NCI-H345 treated with DMSO at 0.1 percent for 48 hours (cell line): ENCODE results near the gene ZNRF3.
"Not testable (repeated sequence)": the region's sequence is repeated elsewhere in the genome, so short reads cannot be mapped to it uniquely, and the experiment has no call there.

ENCODE experiments used
- DNase-seq: peaks from one replicate; lab custom pipeline; 2025; ENCODE audit not compliant: unreplicated experiment; lab: John Stamatoyannopoulos, UW

The ZNRF3 gene

GRCh38 chr22:29031227-29032011, 148.0 kb downstream of the ZNRF3 start:
- DNase-seq = no peak

- DNase-seq = no peak
Measured at GRCh38 chr22:29032014-29032475, 148.7 kb downstream of the ZNRF3 start.

- DNase-seq = no peak
Measured at GRCh38 chr22:29032584-29032983, 149.2 kb downstream of the ZNRF3 start.

DNA sequence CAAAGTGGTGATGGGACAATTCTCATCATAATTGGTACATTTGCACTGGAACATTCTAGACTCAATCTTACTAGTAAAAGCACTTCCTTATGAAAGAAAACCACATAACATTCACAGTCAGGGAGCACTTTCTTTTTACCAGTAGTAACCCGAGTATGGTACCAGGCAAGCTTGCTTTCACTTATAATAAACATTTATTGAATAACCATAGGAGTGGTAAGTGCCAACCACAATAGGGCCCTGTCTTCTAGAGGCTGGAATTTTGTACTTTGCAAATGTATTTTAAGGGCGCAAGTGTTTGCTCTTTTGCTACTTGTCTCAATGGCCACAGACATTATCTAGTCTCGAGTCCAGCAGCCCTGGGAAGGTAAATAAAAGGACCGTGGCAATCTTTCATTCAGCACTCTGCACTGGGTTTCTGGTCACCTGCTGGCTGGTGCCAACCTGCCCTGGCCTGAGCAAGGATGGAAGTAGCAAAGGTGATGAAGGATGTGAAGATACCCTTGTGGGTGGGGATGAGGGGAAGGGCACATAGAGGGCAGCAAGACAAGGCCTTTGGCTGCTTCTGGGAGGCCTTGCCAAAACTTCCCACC, 154.1 kb downstream of the ZNRF3 start:
- peak; percentile 5 for DNase-seq

GRCh38 chr22:29039148-29039547, 155.8 kb downstream of the ZNRF3 start:
- no peak for DNase-seq

- DNase-seq = not testable (repeated sequence)
Measured at GRCh38 chr22:29039684-29040083, 156.3 kb downstream of the ZNRF3 start.

GRCh38 chr22:29040385-29041275, 157.3 kb downstream of the ZNRF3 start:
- DNase-seq = peak; percentile 32

GRCh38 chr22:29041408-29041807, 158.0 kb downstream of the ZNRF3 start:
- DNase-seq = no peak

- no peak for DNase-seq
Measured at GRCh38 chr22:29043906-29044575, 160.7 kb downstream of the ZNRF3 start.

GRCh38 chr22:29044657-29045176, 161.3 kb downstream of the ZNRF3 start:
- DNase-seq = no peak

DNA sequence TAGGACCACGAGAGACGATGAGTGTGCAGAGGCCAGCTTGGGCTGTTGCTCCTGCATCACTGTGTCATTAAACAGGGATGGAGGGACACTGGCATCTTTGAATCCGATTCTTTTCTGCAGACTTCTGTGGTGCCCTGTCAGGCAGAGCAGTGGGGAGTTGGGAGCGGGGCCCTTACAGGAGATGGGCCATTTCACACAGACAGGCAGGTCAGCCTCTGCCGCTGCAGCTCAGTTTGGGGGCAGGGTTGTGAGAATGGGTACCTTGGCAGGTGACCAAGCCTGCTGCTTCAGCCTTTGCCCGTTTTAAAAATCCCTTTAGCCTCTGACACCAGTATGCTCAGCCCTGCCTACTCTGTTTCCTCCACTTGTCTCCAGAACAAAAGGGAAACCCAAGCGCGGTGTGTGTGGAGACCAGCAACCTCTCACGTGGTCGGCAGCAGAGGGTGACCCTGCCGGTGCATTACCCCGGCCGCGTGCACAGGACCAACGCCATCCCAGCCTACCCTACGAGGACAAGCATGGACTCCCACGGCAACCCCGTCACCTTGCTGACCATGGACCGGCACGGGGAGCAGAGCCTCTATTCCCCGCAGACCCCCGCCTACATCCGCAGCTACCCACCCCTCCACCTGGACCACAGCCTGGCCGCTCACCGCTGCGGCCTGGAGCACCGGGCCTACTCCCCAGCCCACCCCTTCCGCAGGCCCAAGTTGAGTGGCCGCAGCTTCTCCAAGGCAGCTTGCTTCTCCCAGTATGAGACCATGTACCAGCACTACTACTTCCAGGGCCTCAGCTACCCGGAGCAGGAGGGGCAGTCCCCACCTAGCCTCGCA, 165.7 kb downstream of the ZNRF3 start:
- no peak for DNase-seq

GRCh38 chr22:29049655-29050263, 166.4 kb downstream of the ZNRF3 start:
- no peak for DNase-seq

GRCh38 chr22:29050457-29050856, 167.1 kb downstream of the ZNRF3 start:
- DNase-seq = no peak

DNA sequence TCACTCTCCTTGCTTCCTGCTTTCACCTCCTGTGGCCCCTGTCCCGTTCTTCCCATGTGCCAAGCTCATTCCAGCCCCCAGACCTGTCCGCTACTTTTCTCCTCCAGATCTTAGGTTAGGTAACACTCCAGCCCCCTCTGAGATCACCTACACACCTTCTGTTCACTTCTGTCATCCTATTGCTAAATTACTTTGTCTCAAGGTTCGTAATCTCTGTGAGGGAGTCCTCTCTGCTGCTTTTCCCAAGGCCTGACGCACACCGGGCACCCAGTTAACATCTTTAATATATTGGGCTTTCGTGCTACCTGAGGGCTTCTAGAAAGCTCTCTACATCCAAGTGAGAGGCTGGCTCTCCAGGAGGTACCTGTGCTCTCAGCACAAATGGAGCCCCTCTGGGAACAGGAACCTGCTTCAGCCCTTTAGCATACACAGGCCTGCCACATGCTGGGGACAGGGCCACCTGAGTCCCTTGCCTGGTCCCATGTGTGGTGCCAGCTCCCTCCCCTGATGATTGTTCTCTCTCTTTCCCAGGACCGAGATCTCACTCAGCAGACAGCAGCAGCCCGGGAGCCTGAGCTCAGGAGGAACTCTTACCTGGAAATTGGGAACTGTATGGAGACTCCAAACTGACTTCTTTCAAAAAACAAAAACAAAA, 169.8 kb downstream of the ZNRF3 start:
- no peak for DNase-seq

DNA sequence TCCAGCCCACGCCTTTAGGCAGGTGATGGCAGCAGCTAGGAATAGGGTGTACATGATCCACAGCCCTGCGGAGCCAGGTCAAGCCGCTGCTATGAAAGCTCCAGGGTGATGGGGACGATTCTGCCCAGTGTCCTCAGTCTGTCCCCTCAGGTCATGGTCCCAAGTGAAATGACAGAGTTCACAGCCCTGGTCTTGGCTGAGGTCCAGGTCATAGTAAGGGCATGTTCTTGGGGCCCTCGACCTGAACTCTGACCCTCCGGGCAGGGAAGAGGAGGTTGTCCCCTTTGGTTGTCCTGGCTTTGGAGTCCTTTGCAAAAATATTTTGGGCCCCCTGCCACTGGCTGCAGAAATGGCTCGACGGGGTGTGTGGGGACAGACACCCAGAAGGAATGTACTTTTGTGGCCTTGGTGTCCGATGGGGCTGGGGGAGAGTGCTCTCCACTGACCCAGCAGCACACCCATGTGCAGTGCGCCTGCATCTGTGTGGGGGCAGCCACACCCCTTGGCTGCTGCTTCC, 170.9 kb downstream of the ZNRF3 start:
- no peak for DNase-seq

GRCh38 chr22:29055192-29055830, 171.9 kb downstream of the ZNRF3 start:
- no peak for DNase-seq

DNA sequence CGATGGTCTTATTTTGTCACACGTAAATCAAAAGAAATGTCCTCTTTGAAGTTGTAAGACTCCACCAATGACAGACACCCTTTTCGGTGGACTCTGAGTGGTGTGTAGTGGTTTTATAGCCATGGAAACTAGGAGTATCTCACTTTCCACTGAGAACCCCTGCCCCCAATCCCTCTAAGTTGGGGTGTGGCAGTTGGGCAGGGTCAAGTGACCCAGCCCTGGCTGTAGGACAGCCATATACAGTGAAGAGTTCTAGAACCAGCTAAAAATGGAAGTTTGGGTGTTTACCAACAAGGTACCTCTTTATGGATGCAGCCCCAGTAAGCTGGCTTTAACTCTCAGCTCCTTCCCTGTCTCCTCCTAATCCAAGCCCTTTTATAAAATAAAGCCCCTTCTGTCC, 173.1 kb downstream of the ZNRF3 start:
- DNase-seq = no peak

DNA sequence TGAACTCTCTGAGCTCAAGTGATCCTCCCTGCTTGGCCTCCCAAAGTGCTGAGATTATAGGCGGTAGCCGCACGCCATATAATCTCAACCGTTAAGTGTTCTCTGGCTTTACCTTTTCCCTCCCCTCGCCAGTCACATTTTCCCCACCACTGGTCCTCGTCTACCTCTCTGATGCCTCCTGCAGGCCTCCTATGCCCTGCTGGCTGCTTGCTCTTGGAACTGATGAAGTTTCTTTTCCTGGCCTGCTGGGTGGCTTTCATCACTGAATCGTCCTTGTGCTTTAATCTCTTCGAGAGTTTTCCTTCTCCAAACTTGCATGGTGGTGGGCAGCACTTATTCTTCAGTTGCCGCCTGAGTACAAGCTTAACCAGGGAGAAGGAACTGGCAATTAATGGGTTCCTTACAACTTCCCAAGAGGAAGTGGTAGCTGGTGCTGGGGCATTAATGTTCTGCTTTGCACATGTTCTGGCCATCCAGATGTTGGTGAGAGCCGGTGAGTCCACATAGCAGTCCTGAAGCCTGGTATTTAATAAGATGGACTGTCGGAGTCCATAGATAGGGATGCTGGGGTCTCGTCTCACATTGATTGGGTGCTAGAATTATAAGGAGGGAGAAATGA, 177.0 kb downstream of the ZNRF3 start:
- DNase-seq = no peak
